ENCODE measurements around the gene SLC6A20. TPM values are rescaled to one million over a fixed set of nuclear protein-coding genes. Genes with fewer than 3 reads are reported as not detected.

SLC6A20 gene, protein sequence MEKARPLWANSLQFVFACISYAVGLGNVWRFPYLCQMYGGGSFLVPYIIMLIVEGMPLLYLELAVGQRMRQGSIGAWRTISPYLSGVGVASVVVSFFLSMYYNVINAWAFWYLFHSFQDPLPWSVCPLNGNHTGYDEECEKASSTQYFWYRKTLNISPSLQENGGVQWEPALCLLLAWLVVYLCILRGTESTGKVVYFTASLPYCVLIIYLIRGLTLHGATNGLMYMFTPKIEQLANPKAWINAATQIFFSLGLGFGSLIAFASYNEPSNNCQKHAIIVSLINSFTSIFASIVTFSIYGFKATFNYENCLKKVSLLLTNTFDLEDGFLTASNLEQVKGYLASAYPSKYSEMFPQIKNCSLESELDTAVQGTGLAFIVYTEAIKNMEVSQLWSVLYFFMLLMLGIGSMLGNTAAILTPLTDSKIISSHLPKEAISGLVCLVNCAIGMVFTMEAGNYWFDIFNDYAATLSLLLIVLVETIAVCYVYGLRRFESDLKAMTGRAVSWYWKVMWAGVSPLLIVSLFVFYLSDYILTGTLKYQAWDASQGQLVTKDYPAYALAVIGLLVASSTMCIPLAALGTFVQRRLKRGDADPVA
- 0.75 and 1.4 TPM in 2 replicates for total RNA-seq

DNA sequence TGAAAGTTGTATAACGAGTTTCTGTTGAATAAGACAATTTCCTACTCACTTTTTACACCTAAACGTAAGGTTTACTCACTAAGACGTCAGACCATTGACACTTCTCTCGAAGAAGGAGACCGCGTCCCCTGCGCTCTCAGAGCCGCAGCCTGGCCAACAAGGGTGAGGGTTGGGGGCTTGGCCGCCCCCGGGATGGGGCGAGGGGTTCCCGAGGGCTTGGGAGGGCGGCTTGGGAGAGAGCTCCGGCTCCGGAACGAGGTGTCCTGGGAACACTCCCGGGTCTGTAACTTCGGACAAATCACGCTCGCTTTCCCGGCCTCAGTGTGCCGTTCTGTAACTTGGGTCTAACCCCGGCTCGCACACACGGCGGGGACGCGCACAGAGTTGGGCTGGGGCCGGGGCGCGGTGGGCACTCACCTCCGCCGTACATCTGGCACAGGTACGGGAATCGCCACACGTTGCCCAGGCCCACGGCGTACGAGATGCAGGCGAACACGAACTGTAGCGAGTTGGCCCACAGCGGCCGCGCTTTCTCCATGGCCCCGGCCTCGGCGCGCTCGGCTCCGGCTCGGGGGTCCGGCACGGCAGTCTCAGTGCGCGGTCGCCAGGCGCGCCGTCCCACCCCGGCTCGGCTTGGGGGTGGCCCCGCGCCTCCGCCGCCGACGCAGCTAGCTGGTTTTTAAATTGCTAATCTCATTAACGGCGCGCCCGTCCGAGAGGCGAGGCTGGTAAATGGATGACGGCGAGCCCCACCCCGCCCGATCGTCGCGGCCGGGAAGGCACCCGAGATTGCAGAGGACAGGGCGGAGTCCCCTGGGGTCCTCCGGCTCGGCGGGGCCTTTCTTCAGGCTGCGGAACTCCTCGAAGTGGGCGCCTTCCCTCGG, at the start of gene SLC6A20:
TSS of gene SLC6A20 (minus strand) at position 655 of the 884 bp plus-strand sequence. CDS start at position 538, 117 bp downstream.
- no peak for DNase-seq (ENCODE audit: low read depth)

DNA sequence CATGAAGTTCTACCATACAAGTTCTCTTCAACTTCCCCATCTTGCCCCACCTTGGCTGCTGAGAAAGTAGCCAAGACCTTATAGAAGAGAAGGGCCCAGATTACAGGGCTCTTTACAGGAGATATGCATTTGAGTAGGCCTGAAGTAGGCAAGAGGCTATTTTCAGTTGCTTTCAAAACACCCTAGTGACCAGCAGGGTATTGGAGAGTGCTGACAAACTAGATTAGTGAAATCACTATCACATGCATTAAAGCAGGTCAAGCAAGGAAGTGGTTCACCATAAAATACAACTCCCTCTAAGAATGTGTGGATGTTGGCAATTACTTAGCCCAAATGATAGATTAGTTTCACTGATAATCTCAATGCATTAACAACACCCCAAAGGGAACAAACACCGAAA, 48.3 kb upstream of the SLC6A20 start:
- DNase-seq (ENCODE audit: low read depth) = no peak
- no peaks in the 10 kb centered on the region for H3K36me3 ChIP-seq (ENCODE audit: control insufficient read depth, insufficient read depth, low read length)
- peaks cover 7% of the 10 kb centered on the region for H3K27me3 ChIP-seq (ENCODE audit: control insufficient read depth, insufficient read depth, low read length)
- TF ChIP-seq, protein P1, sequence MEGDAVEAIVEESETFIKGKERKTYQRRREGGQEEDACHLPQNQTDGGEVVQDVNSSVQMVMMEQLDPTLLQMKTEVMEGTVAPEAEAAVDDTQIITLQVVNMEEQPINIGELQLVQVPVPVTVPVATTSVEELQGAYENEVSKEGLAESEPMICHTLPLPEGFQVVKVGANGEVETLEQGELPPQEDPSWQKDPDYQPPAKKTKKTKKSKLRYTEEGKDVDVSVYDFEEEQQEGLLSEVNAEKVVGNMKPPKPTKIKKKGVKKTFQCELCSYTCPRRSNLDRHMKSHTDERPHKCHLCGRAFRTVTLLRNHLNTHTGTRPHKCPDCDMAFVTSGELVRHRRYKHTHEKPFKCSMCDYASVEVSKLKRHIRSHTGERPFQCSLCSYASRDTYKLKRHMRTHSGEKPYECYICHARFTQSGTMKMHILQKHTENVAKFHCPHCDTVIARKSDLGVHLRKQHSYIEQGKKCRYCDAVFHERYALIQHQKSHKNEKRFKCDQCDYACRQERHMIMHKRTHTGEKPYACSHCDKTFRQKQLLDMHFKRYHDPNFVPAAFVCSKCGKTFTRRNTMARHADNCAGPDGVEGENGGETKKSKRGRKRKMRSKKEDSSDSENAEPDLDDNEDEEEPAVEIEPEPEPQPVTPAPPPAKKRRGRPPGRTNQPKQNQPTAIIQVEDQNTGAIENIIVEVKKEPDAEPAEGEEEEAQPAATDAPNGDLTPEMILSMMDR (IDR thresholded peaks at IDR 0.05; ENCODE audit: insufficient read depth, low read length, poor library complexity, severe bottlenecking) = no peak
- H3K4me3 ChIP-seq (ENCODE audit: low read depth, low read length) = no peak overlapping the region

More for the DNA sequence above, at the start of gene SLC6A20:
- Histone ChIP-seq H3K4me3 (ENCODE audit: low read depth, low read length) (peak within 1 kb of the TSS; percentile 70), H3K27me3 (ENCODE audit: control insufficient read depth, insufficient read depth, low read length) (peaks cover 9% of the 10 kb centered on the region), H3K36me3 (ENCODE audit: control insufficient read depth, insufficient read depth, low read length) (no peaks in the 10 kb centered on the region)
- TF ChIP-seq, protein P1 (IDR thresholded peaks at IDR 0.05; ENCODE audit: insufficient read depth, low read length, poor library complexity, severe bottlenecking) = no peak

DNA sequence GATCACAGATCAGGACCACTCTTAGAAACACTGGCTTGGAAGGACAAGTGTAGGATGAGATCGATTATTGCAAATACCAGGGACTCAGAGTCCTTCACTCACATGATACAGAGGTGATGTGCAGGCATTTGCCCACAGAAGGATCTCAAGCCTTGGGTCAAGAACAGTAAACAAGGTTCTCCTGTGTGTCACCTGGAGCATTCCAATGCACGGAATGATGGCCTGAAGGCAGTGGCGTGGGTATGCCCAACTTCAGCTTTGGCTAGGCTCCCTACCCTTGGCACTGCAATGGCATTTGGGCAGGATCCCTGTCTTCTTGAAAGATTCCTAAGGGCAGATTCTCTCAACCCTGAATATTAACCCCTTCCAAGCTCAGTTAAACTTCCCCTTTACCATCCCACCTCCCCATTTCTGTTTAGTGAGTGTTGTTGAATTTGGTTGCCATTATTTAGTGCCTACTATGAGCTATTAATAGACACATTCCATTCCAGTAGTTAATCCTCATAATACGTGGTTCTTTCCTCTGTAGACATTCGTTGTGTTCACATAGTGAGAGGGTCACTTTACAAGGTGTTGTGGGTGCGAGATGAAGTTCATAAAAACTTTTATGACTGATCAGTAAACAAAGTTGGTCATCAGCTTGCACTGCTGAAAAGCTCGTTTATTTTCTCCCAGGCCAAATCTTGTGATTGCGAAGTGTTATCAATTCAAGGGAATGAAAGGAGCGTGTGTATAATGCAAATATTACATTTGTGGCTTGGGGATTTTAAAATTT, 46.7 kb upstream of the SLC6A20 start:
- no peak for DNase-seq (ENCODE audit: low read depth)
- no peak overlapping the region for H3K4me3 ChIP-seq (ENCODE audit: low read depth, low read length)
- TF ChIP-seq, protein P1 (IDR thresholded peaks at IDR 0.05; ENCODE audit: insufficient read depth, low read length, poor library complexity, severe bottlenecking) = no peak
- H3K27me3 ChIP-seq (ENCODE audit: control insufficient read depth, insufficient read depth, low read length) = peaks cover 2% of the 10 kb centered on the region
- no peaks in the 10 kb centered on the region for H3K36me3 ChIP-seq (ENCODE audit: control insufficient read depth, insufficient read depth, low read length)

DNA sequence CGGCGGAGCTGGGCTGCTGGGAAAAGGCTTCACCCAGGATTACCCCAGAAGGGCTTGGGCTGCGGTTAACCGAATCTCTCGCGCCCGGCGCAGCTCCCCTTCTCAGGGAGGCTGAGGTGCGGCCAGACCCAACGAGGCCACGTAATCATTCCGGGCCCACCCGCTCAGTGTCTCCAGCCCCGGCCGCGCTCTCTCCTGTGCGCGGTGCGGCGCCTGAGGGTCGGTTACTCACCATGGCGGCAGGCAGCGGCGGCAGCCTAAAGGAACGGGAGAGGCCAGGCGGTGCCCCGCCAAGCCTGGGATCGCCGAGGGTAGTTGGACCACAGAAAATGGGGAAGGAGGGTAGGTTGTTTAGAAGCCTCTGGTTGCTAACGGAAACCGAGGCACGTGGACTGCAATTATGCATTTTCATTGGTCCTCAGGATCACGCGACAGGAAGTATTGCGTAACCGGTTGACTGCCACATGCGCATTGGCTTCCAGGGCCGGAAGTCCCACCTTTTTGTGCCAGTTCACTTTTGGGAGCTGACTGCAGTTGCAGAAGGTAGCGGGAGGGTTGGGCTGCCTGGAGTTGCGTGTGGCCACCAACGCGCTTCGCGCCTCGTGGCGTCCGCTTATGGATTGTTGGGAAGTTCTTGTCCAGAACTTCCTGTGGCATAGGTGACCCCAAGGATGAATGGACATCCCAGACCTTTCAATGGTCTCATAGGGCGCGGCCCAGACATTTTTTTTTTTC, 45.6 kb upstream of the SLC6A20 start, which contains the start of gene LZTFL1:
TSS of gene LZTFL1 (minus strand) at position 363 of the 735 bp plus-strand sequence. CDS start at position 235, 128 bp downstream.
- Histone ChIP-seq H3K36me3 (ENCODE audit: control insufficient read depth, insufficient read depth, low read length) (no peaks in the 10 kb centered on the region), H3K4me3 (ENCODE audit: low read depth, low read length) (peak within 1 kb of the TSS; percentile 89), H3K27me3 (ENCODE audit: control insufficient read depth, insufficient read depth, low read length) (no peaks in the 10 kb centered on the region)
- TF ChIP-seq, protein P1 (IDR thresholded peaks at IDR 0.05; ENCODE audit: insufficient read depth, low read length, poor library complexity, severe bottlenecking) = no peak
- peak; percentile 92 for DNase-seq (ENCODE audit: low read depth)

DNA sequence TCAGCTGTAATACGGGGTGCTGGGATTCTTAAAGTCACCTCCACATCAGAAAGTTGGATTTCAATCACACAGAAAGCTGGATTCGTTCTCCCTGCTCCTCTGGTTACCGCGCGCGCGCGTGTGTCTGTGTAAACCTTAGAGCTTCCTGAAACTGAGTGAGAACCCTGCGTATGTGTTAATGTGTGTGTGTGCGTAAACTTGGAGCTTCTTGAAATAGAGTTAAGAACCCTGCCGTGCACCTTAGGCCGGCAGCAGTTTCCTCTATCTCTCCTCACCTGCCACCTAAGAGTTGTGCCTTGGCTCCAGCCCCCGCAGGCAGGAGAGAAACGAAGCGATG, 45.1 kb upstream of the SLC6A20 start:
- peak overlapping the region; percentile 89 for H3K4me3 ChIP-seq (ENCODE audit: low read depth, low read length)
- no peaks in the 10 kb centered on the region for H3K36me3 ChIP-seq (ENCODE audit: control insufficient read depth, insufficient read depth, low read length)
- no peaks in the 10 kb centered on the region for H3K27me3 ChIP-seq (ENCODE audit: control insufficient read depth, insufficient read depth, low read length)
- TF ChIP-seq, protein P1 (IDR thresholded peaks at IDR 0.05; ENCODE audit: insufficient read depth, low read length, poor library complexity, severe bottlenecking) = no peak
- DNase-seq (ENCODE audit: low read depth) = no peak
